ENCODE data around the gene CUX1. TPM values are rescaled to one million over a fixed set of nuclear protein-coding genes. Genes with fewer than 3 reads are reported as not detected.

CUX1 gene
- total RNA-seq, 2 experiments from 2014 or later, result 35.6 to 38.0 TPM

DNA sequence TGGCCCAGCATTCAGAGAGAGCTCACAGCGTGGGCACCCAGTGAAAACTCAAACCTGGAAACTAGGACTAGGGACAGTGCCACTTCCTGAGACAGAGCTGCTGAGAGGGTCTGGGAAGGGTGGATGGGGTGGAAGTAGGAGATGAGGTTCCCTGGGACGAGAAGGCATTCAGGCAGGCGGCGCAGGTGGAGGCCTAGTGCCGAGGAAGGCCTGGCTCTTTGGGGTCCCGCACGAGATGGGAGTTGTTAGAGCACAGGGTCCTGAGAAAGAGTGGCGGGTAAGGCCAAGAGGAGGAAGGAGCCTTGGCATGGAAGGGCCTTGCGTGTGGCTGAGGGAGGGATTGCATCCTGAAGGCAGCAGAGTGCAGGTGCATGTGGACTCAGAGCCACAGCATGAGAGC, 339.4 kb downstream of the CUX1 start:
- CTCF ChIA-PET, result no interaction called here
- peaks cover 5% of the 10 kb centered on the region for H3K36me3 ChIP-seq (ENCODE audit: insufficient read depth, low read length)

DNA sequence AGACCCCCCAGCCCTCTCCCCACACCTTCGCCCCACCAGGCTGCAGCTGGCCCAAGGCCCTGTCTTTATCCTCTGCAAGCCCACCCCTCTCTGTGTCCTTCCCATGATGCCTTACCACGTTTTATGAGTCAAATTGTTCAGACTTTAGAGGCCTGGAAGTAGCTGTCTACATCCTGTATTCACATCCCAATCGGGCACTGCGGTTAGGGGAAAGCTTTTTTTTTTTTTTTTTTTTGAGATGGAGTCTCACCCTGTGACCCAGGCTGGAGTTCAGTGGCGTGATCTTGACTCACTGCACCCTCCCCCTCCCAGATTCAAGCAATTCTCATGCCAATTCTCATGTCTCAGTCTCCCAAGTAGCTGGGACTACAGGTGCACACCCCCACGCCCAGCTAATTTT, 347.7 kb downstream of the CUX1 start:
- H3K4me3 ChIP-seq (ENCODE audit: low read length), result no peak overlapping the region
- POLR2A ChIA-PET, result no interaction called here
- H3K4me1 ChIP-seq (ENCODE audit: insufficient read depth, low read length), result no peaks in the 10 kb centered on the region
- Mint-ChIP-seq H3K4me3 (no peak overlapping the region), H3K36me3 (ENCODE audit: low read depth) (peaks cover 29% of the 10 kb centered on the region), H3K9me3 (no peaks in the 10 kb centered on the region), H3K27ac (no peak overlapping the region), H3K27me3 (no peaks in the 10 kb centered on the region), H3K4me1 (ENCODE audit: low read depth) (no peaks in the 10 kb centered on the region)
- H3K9me3 ChIP-seq (ENCODE audit: control insufficient read depth in 1 of 2, insufficient read depth in 1 of 2, low read length in 2 of 2), result no peaks in the 10 kb centered on the region
- no peak overlapping the region for H3K27ac ChIP-seq (ENCODE audit: low read depth in 1 of 2, low read length in 2 of 2)
- CTCF ChIA-PET, result no interaction called here
- DNase-seq, result no peak
- H3K36me3 ChIP-seq (ENCODE audit: insufficient read depth, low read length), result peaks cover 1% of the 10 kb centered on the region
- no peak for ATAC-seq (ENCODE audit: poor library complexity)
- TF ChIP-seq, protein P1, sequence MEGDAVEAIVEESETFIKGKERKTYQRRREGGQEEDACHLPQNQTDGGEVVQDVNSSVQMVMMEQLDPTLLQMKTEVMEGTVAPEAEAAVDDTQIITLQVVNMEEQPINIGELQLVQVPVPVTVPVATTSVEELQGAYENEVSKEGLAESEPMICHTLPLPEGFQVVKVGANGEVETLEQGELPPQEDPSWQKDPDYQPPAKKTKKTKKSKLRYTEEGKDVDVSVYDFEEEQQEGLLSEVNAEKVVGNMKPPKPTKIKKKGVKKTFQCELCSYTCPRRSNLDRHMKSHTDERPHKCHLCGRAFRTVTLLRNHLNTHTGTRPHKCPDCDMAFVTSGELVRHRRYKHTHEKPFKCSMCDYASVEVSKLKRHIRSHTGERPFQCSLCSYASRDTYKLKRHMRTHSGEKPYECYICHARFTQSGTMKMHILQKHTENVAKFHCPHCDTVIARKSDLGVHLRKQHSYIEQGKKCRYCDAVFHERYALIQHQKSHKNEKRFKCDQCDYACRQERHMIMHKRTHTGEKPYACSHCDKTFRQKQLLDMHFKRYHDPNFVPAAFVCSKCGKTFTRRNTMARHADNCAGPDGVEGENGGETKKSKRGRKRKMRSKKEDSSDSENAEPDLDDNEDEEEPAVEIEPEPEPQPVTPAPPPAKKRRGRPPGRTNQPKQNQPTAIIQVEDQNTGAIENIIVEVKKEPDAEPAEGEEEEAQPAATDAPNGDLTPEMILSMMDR (IDR thresholded peaks at IDR 0.05), result no peak
- intact Hi-C loops (cut with DNase I, micrococcal nuclease), result no loop called here
- H3K27me3 ChIP-seq (ENCODE audit: control insufficient read depth in 1 of 2, insufficient read depth in 2 of 2, low read length in 2 of 2), result no peaks in the 10 kb centered on the region

More for the DNA sequence above, 339.4 kb downstream of the CUX1 start:
- no peak overlapping the region for H3K27ac Mint-ChIP-seq
- no peak overlapping the region for H3K4me3 ChIP-seq (ENCODE audit: low read length)
- POLR2A ChIA-PET, result no interaction called here
- TF ChIP-seq, protein P1 (IDR thresholded peaks at IDR 0.05), result no peak
- H3K27ac ChIP-seq (ENCODE audit: low read depth in 1 of 2, low read length in 2 of 2), result no peak overlapping the region
- intact Hi-C loops (cut with DNase I, micrococcal nuclease), result no loop called here
- no peak for DNase-seq
- no peaks in the 10 kb centered on the region for H3K27me3 Mint-ChIP-seq
- H3K9me3 ChIP-seq (ENCODE audit: control insufficient read depth in 1 of 2, insufficient read depth in 1 of 2, low read length in 2 of 2), result no peaks in the 10 kb centered on the region
- H3K9me3 Mint-ChIP-seq, result no peaks in the 10 kb centered on the region
- no peak for ATAC-seq (ENCODE audit: poor library complexity)
- H3K4me1 ChIP-seq (ENCODE audit: insufficient read depth, low read length), result no peaks in the 10 kb centered on the region
- no peaks in the 10 kb centered on the region for H3K27me3 ChIP-seq (ENCODE audit: control insufficient read depth in 1 of 2, insufficient read depth in 2 of 2, low read length in 2 of 2)
- no peak overlapping the region for H3K4me3 Mint-ChIP-seq
- no peaks in the 10 kb centered on the region for H3K4me1 Mint-ChIP-seq (ENCODE audit: low read depth)
- peaks cover 17% of the 10 kb centered on the region for H3K36me3 Mint-ChIP-seq (ENCODE audit: low read depth)

DNA sequence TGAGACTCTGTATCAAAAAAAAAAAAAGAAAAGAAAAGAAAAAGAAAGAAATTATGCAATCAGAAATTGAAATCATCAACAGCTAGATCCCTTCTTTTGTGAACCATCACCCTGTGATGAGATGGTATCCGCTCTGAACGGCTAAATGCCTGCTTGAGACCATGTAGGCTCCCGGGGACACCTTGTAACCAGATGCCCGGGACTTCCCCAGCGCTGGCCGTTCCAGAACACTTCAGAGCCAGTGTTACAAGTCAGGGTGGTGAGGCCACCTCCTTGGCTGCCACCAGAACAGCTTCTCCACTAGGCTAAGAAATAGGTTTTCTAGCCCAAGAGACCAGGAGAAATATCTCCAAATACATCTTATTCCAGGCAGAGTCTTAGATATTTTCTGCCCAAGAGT, 349.8 kb downstream of the CUX1 start:
- DNase-seq, result no peak
- Histone ChIP-seq H3K4me1 (ENCODE audit: insufficient read depth, low read length) (no peaks in the 10 kb centered on the region), H3K27me3 (ENCODE audit: control insufficient read depth in 1 of 2, insufficient read depth in 2 of 2, low read length in 2 of 2) (no peaks in the 10 kb centered on the region), H3K4me3 (ENCODE audit: low read length) (no peak overlapping the region), H3K27ac (ENCODE audit: low read depth in 1 of 2, low read length in 2 of 2) (no peak overlapping the region), H3K36me3 (ENCODE audit: insufficient read depth, low read length) (no peaks in the 10 kb centered on the region), H3K9me3 (ENCODE audit: control insufficient read depth in 1 of 2, insufficient read depth in 1 of 2, low read length in 2 of 2) (no peaks in the 10 kb centered on the region)
- H3K4me1 Mint-ChIP-seq (ENCODE audit: low read depth), result no peaks in the 10 kb centered on the region
- H3K9me3 Mint-ChIP-seq, result no peaks in the 10 kb centered on the region
- no peak for ATAC-seq (ENCODE audit: poor library complexity)
- POLR2A ChIA-PET, result no interaction called here
- no peaks in the 10 kb centered on the region for H3K27me3 Mint-ChIP-seq
- intact Hi-C loops (cut with DNase I, micrococcal nuclease), result no loop called here
- CTCF ChIA-PET, result no interaction called here
- TF ChIP-seq, protein P1 (IDR thresholded peaks at IDR 0.05), result no peak
- no peak overlapping the region for H3K27ac Mint-ChIP-seq
- no peak overlapping the region for H3K4me3 Mint-ChIP-seq
- H3K36me3 Mint-ChIP-seq (ENCODE audit: low read depth), result peaks cover 40% of the 10 kb centered on the region
